Measurements from ENCODE around the gene EHD2. TPM values are rescaled to one million over a fixed set of nuclear protein-coding genes. Genes with fewer than 3 reads are reported as not detected.

The EHD2 gene, protein sequence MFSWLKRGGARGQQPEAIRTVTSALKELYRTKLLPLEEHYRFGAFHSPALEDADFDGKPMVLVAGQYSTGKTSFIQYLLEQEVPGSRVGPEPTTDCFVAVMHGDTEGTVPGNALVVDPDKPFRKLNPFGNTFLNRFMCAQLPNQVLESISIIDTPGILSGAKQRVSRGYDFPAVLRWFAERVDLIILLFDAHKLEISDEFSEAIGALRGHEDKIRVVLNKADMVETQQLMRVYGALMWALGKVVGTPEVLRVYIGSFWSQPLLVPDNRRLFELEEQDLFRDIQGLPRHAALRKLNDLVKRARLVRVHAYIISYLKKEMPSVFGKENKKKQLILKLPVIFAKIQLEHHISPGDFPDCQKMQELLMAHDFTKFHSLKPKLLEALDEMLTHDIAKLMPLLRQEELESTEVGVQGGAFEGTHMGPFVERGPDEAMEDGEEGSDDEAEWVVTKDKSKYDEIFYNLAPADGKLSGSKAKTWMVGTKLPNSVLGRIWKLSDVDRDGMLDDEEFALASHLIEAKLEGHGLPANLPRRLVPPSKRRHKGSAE
- total RNA-seq = 105 TPM
- 19.4 TPM for polyA plus RNA-seq (ENCODE audit: insufficient read depth, low read depth, low replicate concordance)
- long read RNA-seq, donor 1, transcript EHD2-201 (6 exons, 3,585 nt) = major isoform, 9 of 10 reads
- long read RNA-seq, donor 1, partial matches to known transcripts = 0 of 10 reads
- long read RNA-seq, donor 1, other reads (novel, unspliced or antisense) = 0 of 10 reads
- long read RNA-seq, donor 2, transcript EHD2-201 (6 exons, 3,585 nt) = major isoform, 5 of 5 reads
- long read RNA-seq, donor 2, partial matches to known transcripts = 0 of 5 reads
- long read RNA-seq, donor 2, other reads (novel, unspliced or antisense) = 0 of 5 reads
- long read RNA-seq, donor 3, transcript EHD2-201 (6 exons, 3,585 nt) = major isoform, 7 of 7 reads
- long read RNA-seq, donor 3, partial matches to known transcripts = 0 of 7 reads
- long read RNA-seq, donor 3, other reads (novel, unspliced or antisense) = 0 of 7 reads
- long read RNA-seq, donor 4, transcript EHD2-201 (6 exons, 3,585 nt) = major isoform, 8 of 8 reads
- long read RNA-seq, donor 4, partial matches to known transcripts = 0 of 8 reads
- long read RNA-seq, donor 4, other reads (novel, unspliced or antisense) = 0 of 8 reads
- long read RNA-seq, donor 5 = 0 reads
- long read RNA-seq, donor 6, partial matches to known transcripts = 9 of 10 reads
- long read RNA-seq, donor 6, other reads (novel, unspliced or antisense) = 0 of 10 reads
- long read RNA-seq, donor 7, partial matches to known transcripts = 4 of 44 reads
- long read RNA-seq, donor 7, other reads (novel, unspliced or antisense) = 37 of 44 reads
- long read RNA-seq, donor 8, transcript EHD2-201 (6 exons, 3,585 nt) = major isoform, 6 of 7 reads
- long read RNA-seq, donor 8, partial matches to known transcripts = 0 of 7 reads
- long read RNA-seq, donor 8, other reads (novel, unspliced or antisense) = 0 of 7 reads
- long read RNA-seq, donor 9, transcript EHD2-201 (6 exons, 3,585 nt) = major isoform, 5 of 12 reads
- long read RNA-seq, donor 9, partial matches to known transcripts = 7 of 12 reads
- long read RNA-seq, donor 9, other reads (novel, unspliced or antisense) = 0 of 12 reads
- long read RNA-seq, donor 10, transcript EHD2-201 (6 exons, 3,585 nt) = major isoform, 7 of 7 reads
- long read RNA-seq, donor 10, partial matches to known transcripts = 0 of 7 reads
- long read RNA-seq, donor 10, other reads (novel, unspliced or antisense) = 0 of 7 reads

DNA sequence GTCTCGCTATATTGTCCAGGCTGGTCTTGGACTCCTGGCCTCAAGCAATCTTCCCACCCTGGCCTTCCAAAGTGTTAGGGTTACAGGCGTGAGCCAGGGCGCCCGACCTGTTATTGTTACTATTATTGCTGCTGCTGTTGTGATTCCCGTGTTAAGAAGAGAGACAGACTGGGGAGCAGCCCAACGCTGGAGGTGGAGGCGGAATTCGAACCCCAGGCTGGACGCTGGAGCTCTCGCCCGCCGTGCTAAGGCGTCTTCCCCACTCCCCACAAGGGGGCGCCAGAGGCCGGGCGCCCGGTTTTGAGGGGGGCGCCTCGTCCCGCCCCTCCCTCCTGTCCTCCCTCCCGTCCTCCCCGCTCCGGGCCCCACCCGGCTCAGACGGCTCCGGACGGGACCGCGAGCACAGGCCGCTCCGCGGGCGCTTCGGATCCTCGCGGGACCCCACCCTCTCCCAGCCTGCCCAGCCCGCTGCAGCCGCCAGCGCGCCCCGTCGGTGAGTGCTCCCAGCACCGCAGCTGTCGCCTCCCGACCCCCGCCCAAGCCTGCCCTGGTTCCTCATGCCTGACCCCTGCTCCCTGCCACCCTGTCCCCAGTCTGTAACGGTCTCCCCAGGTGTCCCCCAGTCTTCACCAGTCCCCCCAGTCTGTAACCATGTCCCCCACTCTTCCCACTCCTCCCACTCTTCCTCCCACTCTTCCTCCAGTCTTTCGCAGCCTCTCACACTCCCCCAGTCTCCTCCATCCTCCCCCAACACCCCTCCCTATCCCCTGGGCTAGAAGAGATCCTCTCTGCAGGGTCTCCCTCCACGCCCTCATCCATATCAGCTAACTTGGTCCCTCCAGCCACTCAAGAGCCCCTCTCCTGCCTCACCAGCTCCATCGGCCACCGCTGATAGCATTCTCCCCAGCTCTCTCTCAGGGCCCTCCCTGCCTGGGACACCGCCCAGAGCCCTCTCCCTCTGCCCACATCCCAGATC is at the start of gene EHD2:
EHD2 (plus strand) TSS at position 377 of the 976 bp plus-strand sequence. CDS start 3,191 bp downstream, outside the sequence.
- Histone ChIP-seq H3K4me1 (ENCODE audit: control insufficient read depth in 2 of 3, insufficient read depth in 2 of 3, low read depth in 1 of 3, low read length in 3 of 3) (no peaks in the 10 kb centered on the region), H3K9ac (ENCODE audit: low read length in 3 of 3) (peak within 1 kb of the TSS; percentile 2 to 57 (median 48)), H3K27me3 (ENCODE audit: control insufficient read depth, insufficient read depth, low read length) (no peaks in the 10 kb centered on the region), H3K9me3 (ENCODE audit: control insufficient read depth in 2 of 3, insufficient read depth in 1 of 3, low read length in 3 of 3) (no peaks in the 10 kb centered on the region), H3K27ac (ENCODE audit: low read depth in 2 of 2, low read length in 2 of 2) (peak within 1 kb of the TSS; percentile 63 to 80), H3K36me3 (ENCODE audit: control insufficient read depth in 2 of 3, insufficient read depth in 3 of 3, low read length in 3 of 3) (no peaks in the 10 kb centered on the region), H3K4me3 (ENCODE audit: low read length in 3 of 3) (peak within 1 kb of the TSS; percentile 37 to 77 (median 58))
- TF ChIP-seq, protein P1, sequence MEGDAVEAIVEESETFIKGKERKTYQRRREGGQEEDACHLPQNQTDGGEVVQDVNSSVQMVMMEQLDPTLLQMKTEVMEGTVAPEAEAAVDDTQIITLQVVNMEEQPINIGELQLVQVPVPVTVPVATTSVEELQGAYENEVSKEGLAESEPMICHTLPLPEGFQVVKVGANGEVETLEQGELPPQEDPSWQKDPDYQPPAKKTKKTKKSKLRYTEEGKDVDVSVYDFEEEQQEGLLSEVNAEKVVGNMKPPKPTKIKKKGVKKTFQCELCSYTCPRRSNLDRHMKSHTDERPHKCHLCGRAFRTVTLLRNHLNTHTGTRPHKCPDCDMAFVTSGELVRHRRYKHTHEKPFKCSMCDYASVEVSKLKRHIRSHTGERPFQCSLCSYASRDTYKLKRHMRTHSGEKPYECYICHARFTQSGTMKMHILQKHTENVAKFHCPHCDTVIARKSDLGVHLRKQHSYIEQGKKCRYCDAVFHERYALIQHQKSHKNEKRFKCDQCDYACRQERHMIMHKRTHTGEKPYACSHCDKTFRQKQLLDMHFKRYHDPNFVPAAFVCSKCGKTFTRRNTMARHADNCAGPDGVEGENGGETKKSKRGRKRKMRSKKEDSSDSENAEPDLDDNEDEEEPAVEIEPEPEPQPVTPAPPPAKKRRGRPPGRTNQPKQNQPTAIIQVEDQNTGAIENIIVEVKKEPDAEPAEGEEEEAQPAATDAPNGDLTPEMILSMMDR (IDR thresholded peaks at IDR 0.05; ENCODE audit: borderline replicate concordance, extremely low read depth, insufficient read depth) = peak; percentile 74
- peak in 4 of 5 donors; percentile 26 to 92 (median 58) for DNase-seq
- no peak for FAIRE-seq
- intact Hi-C loops (cut with DNase I) = no loop called here

DNA sequence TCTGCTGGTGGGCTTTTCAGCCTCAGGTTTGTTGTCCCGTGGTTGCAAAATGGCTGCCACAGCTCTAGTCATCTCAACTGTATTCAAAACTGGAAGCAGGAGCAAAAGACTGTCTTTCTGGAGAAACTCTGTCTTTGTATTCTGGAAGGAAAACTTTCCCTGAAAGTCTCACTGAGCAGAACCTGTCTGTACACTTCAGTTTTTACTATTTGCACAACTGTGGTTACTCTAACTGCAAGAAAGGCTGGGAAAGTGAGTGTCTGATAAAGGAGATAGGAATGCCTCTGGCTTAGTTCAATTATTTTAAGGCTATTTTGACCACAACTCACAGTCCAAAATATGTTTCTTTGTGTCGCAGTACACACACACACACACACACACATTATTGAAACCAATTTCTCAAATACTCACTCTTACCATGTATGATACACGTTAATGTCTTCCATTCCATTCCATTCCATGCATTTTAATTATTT is 49.7 kb upstream of the EHD2 start:
- no peak for FAIRE-seq
- H3K4me3 ChIP-seq (ENCODE audit: low read length in 3 of 3) = no peak overlapping the region

More for the DNA sequence above, 49.7 kb upstream of the EHD2 start:
- DNase-seq = no peak
- TF ChIP-seq, protein P1 (IDR thresholded peaks at IDR 0.05; ENCODE audit: borderline replicate concordance, extremely low read depth, insufficient read depth) = no peak
- Histone ChIP-seq H3K9ac (ENCODE audit: low read length in 3 of 3) (peak overlapping the region in 1 of 3 donors; percentile 20), H3K4me1 (ENCODE audit: control insufficient read depth in 2 of 3, insufficient read depth in 2 of 3, low read depth in 1 of 3, low read length in 3 of 3) (peaks cover 0 to 12% (median 0%) of the 10 kb centered on the region in 3 donors), H3K27ac (ENCODE audit: low read depth in 2 of 2, low read length in 2 of 2) (peak overlapping the region; percentile 18 to 96), H3K36me3 (ENCODE audit: control insufficient read depth in 2 of 3, insufficient read depth in 3 of 3, low read length in 3 of 3) (no peaks in the 10 kb centered on the region), H3K27me3 (ENCODE audit: control insufficient read depth, insufficient read depth, low read length) (no peaks in the 10 kb centered on the region), H3K9me3 (ENCODE audit: control insufficient read depth in 2 of 3, insufficient read depth in 1 of 3, low read length in 3 of 3) (no peaks in the 10 kb centered on the region)
- intact Hi-C loops (cut with DNase I) = no loop called here

Measured in kidney (tissue), 22 donors.